ENCODE data around the gene DSP.

DSP gene

DNA sequence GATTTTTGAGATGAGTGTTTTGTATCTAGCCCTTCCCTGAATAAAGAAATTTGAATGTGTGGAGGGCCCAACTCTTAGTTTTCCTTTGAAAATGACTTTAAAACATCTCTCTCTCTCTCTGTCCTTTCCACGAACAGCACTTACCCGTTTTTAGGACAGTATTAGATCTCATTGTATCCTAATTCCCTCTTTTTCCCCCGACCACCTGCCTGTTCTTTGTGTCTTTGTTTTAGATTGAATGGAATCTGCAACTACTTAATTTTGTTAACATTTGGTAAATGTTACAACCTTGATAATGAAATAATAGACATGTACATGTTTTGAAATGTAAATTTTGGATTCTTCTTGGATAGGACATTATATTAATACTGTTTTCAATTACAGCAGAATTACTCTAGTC lies 3.1 kb downstream of the DSP start:
- H3K27ac Mint-ChIP-seq = peak overlapping the region in 2 of 3 experiments; percentile 95 to 98
- peaks cover 81% of the 10 kb centered on the region for H3K27me3 Mint-ChIP-seq (ENCODE audit: low read depth)
- no peaks in the 10 kb centered on the region for H3K9me3 Mint-ChIP-seq
- peak overlapping the region; percentile 84 to 98 (median 96) for H3K4me3 Mint-ChIP-seq
- no peak for TF ChIP-seq CTCF (IDR thresholded peaks at IDR 0.05; ENCODE audit: unreplicated experiment in 3 of 3)
- H3K36me3 Mint-ChIP-seq (ENCODE audit: low read depth) = peaks cover 7% of the 10 kb centered on the region
- H3K4me1 Mint-ChIP-seq = peaks cover 6% of the 10 kb centered on the region

- peaks cover 72% of the 10 kb centered on the region for H3K27me3 Mint-ChIP-seq (ENCODE audit: low read depth)
- peaks cover 6% of the 10 kb centered on the region for H3K4me1 Mint-ChIP-seq
- H3K27ac Mint-ChIP-seq = peak overlapping the region in 2 of 3 experiments; percentile 1 to 31
- H3K4me3 Mint-ChIP-seq = peak overlapping the region in 2 of 3 experiments; percentile 0 to 7
- peaks cover 7% of the 10 kb centered on the region for H3K36me3 Mint-ChIP-seq (ENCODE audit: low read depth)
- H3K9me3 Mint-ChIP-seq = no peaks in the 10 kb centered on the region
- no peak for TF ChIP-seq CTCF (IDR thresholded peaks at IDR 0.05; ENCODE audit: unreplicated experiment in 3 of 3)
These were observed 4.0 kb downstream of the DSP start for GRCh38 chr6:7545316-7546019.

DNA sequence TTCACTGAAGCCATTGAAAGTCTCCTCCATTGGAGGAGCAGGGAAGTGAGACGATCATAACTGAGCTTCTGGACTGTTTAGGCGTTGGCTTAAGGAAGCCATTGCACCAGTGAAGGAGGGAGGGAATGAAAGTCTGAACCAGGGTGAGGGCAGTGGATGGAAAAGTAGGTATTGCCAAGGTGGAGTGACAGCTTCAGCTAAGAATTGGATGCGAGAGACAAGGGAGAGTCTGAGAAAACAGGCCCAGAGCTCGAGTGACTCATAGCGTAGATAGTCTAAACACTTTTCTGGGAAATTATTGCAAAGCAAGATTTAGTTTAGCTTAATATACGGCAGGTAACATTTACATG lies 4.5 kb downstream of the DSP start:
- peaks cover 6% of the 10 kb centered on the region for H3K4me1 Mint-ChIP-seq
- H3K36me3 Mint-ChIP-seq (ENCODE audit: low read depth) = peaks cover 7% of the 10 kb centered on the region
- H3K27ac Mint-ChIP-seq = peak overlapping the region in 2 of 3 experiments; percentile 1 to 31
- TF ChIP-seq CTCF (IDR thresholded peaks at IDR 0.05; ENCODE audit: unreplicated experiment in 3 of 3) = no peak
- H3K4me3 Mint-ChIP-seq = no peak overlapping the region
- H3K27me3 Mint-ChIP-seq (ENCODE audit: low read depth) = peaks cover 67% of the 10 kb centered on the region
- H3K9me3 Mint-ChIP-seq = no peaks in the 10 kb centered on the region

- H3K9me3 Mint-ChIP-seq = no peaks in the 10 kb centered on the region
- H3K27ac Mint-ChIP-seq = no peak overlapping the region
- peaks cover 6% of the 10 kb centered on the region for H3K4me1 Mint-ChIP-seq
- H3K4me3 Mint-ChIP-seq = no peak overlapping the region
- H3K27me3 Mint-ChIP-seq (ENCODE audit: low read depth) = peaks cover 64% of the 10 kb centered on the region
- peaks cover 7% of the 10 kb centered on the region for H3K36me3 Mint-ChIP-seq (ENCODE audit: low read depth)
- no peak for TF ChIP-seq CTCF (IDR thresholded peaks at IDR 0.05; ENCODE audit: unreplicated experiment in 3 of 3)
These were observed 4.9 kb downstream of the DSP start for GRCh38 chr6:7546383-7546782.

DNA sequence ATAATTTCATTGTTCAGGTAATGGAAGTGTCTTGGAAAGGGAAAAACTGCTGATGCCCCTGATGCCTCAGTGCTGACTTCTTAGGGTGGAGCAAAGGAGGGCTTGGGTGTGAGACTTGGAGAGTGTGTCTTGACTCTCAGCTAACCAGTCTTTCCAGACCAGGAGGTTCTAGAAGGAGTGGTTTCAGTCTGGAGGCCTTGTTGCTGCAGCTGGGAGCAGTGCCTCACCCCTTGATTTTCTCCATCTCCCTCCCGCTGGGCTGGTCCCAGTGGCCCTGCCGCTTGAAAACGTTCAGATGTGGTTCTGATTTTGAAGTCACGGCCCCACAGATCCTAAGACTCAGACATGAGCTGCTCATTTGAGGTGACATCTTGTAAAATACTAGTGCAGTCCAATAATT lies 5.4 kb downstream of the DSP start:
- peaks cover 7% of the 10 kb centered on the region for H3K36me3 Mint-ChIP-seq (ENCODE audit: low read depth)
- peaks cover 6% of the 10 kb centered on the region for H3K4me1 Mint-ChIP-seq
- no peaks in the 10 kb centered on the region for H3K9me3 Mint-ChIP-seq

More for the DNA sequence above, 5.4 kb downstream of the DSP start:
- H3K27me3 Mint-ChIP-seq (ENCODE audit: low read depth) = peaks cover 60% of the 10 kb centered on the region
- TF ChIP-seq CTCF (IDR thresholded peaks at IDR 0.05; ENCODE audit: unreplicated experiment in 3 of 3) = no peak
- H3K27ac Mint-ChIP-seq = no peak overlapping the region
- no peak overlapping the region for H3K4me3 Mint-ChIP-seq
